CD14-positive monocyte (primary cell): ENCODE measurements around the gene ANO4. TPM values are rescaled to one million over a fixed set of nuclear protein-coding genes. Genes with fewer than 3 reads are reported as not detected.

Experiments used
- DNase-seq, 3 donors: peaks; one replicate each; pipeline ENCODE4 v3.0.0-alpha.2; 2011 to 2022
- H2AFZ ChIP-seq: 2 replicates; pipeline ENCODE4 v1.6.0; 2012; ENCODE audit warnings: mild to moderate bottlenecking, low read depth, low read length, inconsistent platforms; ENCODE audit not compliant: insufficient read depth, poor library complexity, severe bottlenecking
- H3K27ac ChIP-seq, 2 donors: 1 replicate in 1 of 2; 2 replicates in 1 of 2; pipeline ENCODE4 v1.5.1; 2012 to 2013; ENCODE audit warnings: low read length in 2 of 2, control low read depth in 1 of 2, inconsistent platforms in 1 of 2, low read depth in 1 of 2, mild to moderate bottlenecking in 1 of 2
- H3K27me3 ChIP-seq, 2 donors: one replicate each; pipeline versions ENCODE4 v1.6.0 to v1.6.1; 2011 to 2013; ENCODE audit warnings: low read length in 2 of 2; ENCODE audit not compliant: control insufficient read depth in 2 of 2, insufficient read depth in 2 of 2
- H3K36me3 ChIP-seq, 2 donors: replicated peaks in 1 of 2; 1 replicate in 1 of 2; 2 replicates in 1 of 2; pipeline versions ENCODE4 v1.5.1 to v1.6.1; 2012 to 2013; ENCODE audit warnings: low read length in 2 of 2, control low read depth in 1 of 2, inconsistent platforms in 1 of 2, mild to moderate bottlenecking in 1 of 2; ENCODE audit not compliant: insufficient read depth in 2 of 2, control insufficient read depth in 1 of 2
- H3K4me1 ChIP-seq, 2 donors: 1 replicate in 1 of 2; 2 replicates in 1 of 2; pipeline versions ENCODE4 v1.5.1 to v1.6.1; 2012 to 2013; ENCODE audit warnings: low read length in 2 of 2, control low read depth in 1 of 2, inconsistent platforms in 1 of 2, mild to moderate bottlenecking in 1 of 2, moderate library complexity in 1 of 2; ENCODE audit not compliant: insufficient read depth in 2 of 2, control insufficient read depth in 1 of 2
- H3K4me2 ChIP-seq: replicated peaks from 2 replicates; pipeline ENCODE3; 2012; ENCODE audit warnings: low read length, moderate library complexity, mild to moderate bottlenecking; ENCODE audit not compliant: poor library complexity, severe bottlenecking; ENCODE audit errors: extremely low read depth
- H3K4me3 ChIP-seq, 3 experiments: fragments of 200-600 bp in 1 of 3; sonication (generic) in 1 of 3; replicated peaks in 1 of 3; 1 replicate in 2 of 3; 2 replicates in 1 of 3; pipeline ENCODE4 v1.5.1; 2011 to 2013; ENCODE audit warnings: low read length in 3 of 3, mild to moderate bottlenecking in 3 of 3, control low read depth in 2 of 3, low read depth in 2 of 3, inconsistent platforms in 1 of 3, moderate library complexity in 1 of 3
- H3K79me2 ChIP-seq: 2 replicates; pipeline ENCODE4 v1.6.0; 2012; ENCODE audit warnings: mild to moderate bottlenecking, control low read depth, inconsistent platforms, low read length, moderate library complexity; ENCODE audit not compliant: insufficient read depth
- H3K9ac ChIP-seq: 2 replicates; pipeline ENCODE4 v1.6.0; 2017; ENCODE audit warnings: low read length, mild to moderate bottlenecking; ENCODE audit not compliant: insufficient read depth, poor library complexity, severe bottlenecking
- H3K9me3 ChIP-seq, 2 donors: replicated peaks in 1 of 2; 1 replicate in 1 of 2; 2 replicates in 1 of 2; pipeline versions ENCODE4 v1.5.1 to v1.6.1; 2012 to 2013; ENCODE audit warnings: low read length in 2 of 2, control low read depth in 1 of 2; ENCODE audit not compliant: control insufficient read depth in 1 of 2, insufficient read depth in 1 of 2
- H4K20me1 ChIP-seq: 2 replicates; pipeline ENCODE4 v1.6.0; 2012; ENCODE audit warnings: mild to moderate bottlenecking, low read length, control low read depth, moderate library complexity; ENCODE audit not compliant: insufficient read depth
- H3K27ac Mint-ChIP-seq, 7 donors: one replicate each; pipeline ENCODE4 v1.8.0; 2020; ENCODE audit warnings: mild to moderate bottlenecking in 7 of 7, mixed read lengths in 7 of 7, moderate library complexity in 6 of 7, inconsistent platforms in 2 of 7
- H3K27me3 Mint-ChIP-seq, 3 donors: one replicate each; pipeline ENCODE4 v1.8.0; 2021 to 2022; ENCODE audit warnings: low read depth in 3 of 3, mild to moderate bottlenecking in 3 of 3, mixed read lengths in 3 of 3, moderate library complexity in 3 of 3, inconsistent platforms in 1 of 3
- H3K36me3 Mint-ChIP-seq, 2 donors: one replicate each; pipeline ENCODE4 v1.8.0; 2020; ENCODE audit warnings: mixed read lengths in 2 of 2, inconsistent platforms in 1 of 2, mild to moderate bottlenecking in 1 of 2
- H3K4me1 Mint-ChIP-seq: one replicate; pipeline ENCODE4 v1.8.0; 2020; ENCODE audit warnings: mild to moderate bottlenecking, mixed read lengths
- H3K4me3 Mint-ChIP-seq, 2 donors: one replicate each; pipeline ENCODE4 v1.8.0; 2020; ENCODE audit warnings: mild to moderate bottlenecking in 2 of 2, mixed read lengths in 2 of 2, moderate library complexity in 1 of 2
- H3K9me3 Mint-ChIP-seq, 7 donors: one replicate each; pipeline ENCODE4 v1.8.0; 2020 to 2022; ENCODE audit warnings: mixed read lengths in 7 of 7, mild to moderate bottlenecking in 6 of 7, moderate library complexity in 6 of 7, inconsistent platforms in 2 of 7
- CTCF ChIP-seq: fragments of 200-600 bp; IDR thresholded peaks from one replicate; pipeline ENCODE4 v1.8.0; 2022; ENCODE audit warnings: antibody characterized with exemption, mild to moderate bottlenecking
- WGBS: methylation state at CpG from one replicate; pipeline ENCODE4 v1.1.5; 2013; ENCODE audit warnings: missing lambda C conversion rate; ENCODE audit not compliant: insufficient coverage; 5-methylcytosine and 5-hydroxymethylcytosine counted together
- intact Hi-C, 2 donors: fragments of 100-400 bp; cut with micrococcal nuclease; formaldehyde crosslinking; loops; one replicate each; pipeline versions ENCODE4 v1.15.0 to v1.15.1; 2023
- polyA plus RNA-seq, 3 donors: library from polyadenylated mRNA; depleted of rRNA in 1 of 3; unstranded in 2 of 3; stranded (reverse) in 1 of 3; fragments of 300-500 nt in 2 of 3; fragments of >200 nt in 1 of 3; fragmentation: Illumina TruSeq in 2 of 3; gene quantifications; 1 replicate in 2 of 3; 2 replicates in 1 of 3; pipeline ENCODE4 v1.2.3, GENCODE V29; 2012 to 2021

Gene ANO4
- polyA plus RNA-seq, 3 donors, result not detected

GRCh38 chr12:100980856-100981255, 186.3 kb downstream of the ANO4 start:
- Histone ChIP-seq H4K20me1 (no peaks in the 10 kb centered on the region), H3K79me2 (no peaks in the 10 kb centered on the region), H3K27ac (no peak overlapping the region), H3K4me1 (no peaks in the 10 kb centered on the region), H3K36me3 (no peaks in the 10 kb centered on the region), H3K4me2 (no peak overlapping the region), H3K27me3 (no peaks in the 10 kb centered on the region), H3K9ac (no peak overlapping the region), H3K4me3 (no peak overlapping the region), H2AFZ (no peak overlapping the region), H3K9me3 (no peaks in the 10 kb centered on the region)
- H3K27me3 Mint-ChIP-seq, result no peaks in the 10 kb centered on the region
- no peak overlapping the region for H3K4me3 Mint-ChIP-seq
- intact Hi-C loops, result no loop called here
- no peaks in the 10 kb centered on the region for H3K36me3 Mint-ChIP-seq
- DNase-seq, result no peak
- H3K9me3 Mint-ChIP-seq, result peaks cover 0 to 3% (median 0%) of the 10 kb centered on the region in 7 donors
- TF ChIP-seq CTCF, result no peak
- H3K27ac Mint-ChIP-seq, result no peak overlapping the region
- no CpG with 5 or more reads among the region's 1 CpG for WGBS
- H3K4me1 Mint-ChIP-seq, result no peaks in the 10 kb centered on the region

- no peak for TF ChIP-seq CTCF
- no peak overlapping the region for H3K9ac ChIP-seq
- no peaks in the 10 kb centered on the region for H3K9me3 ChIP-seq
- no peaks in the 10 kb centered on the region for H3K36me3 Mint-ChIP-seq
- H3K9me3 Mint-ChIP-seq, result peaks cover 0 to 3% (median 0%) of the 10 kb centered on the region in 7 donors
- no peaks in the 10 kb centered on the region for H3K79me2 ChIP-seq
- no peak overlapping the region for H3K4me3 Mint-ChIP-seq
- H3K4me2 ChIP-seq, result no peak overlapping the region
- H3K4me1 Mint-ChIP-seq, result no peaks in the 10 kb centered on the region
- H3K4me1 ChIP-seq, result no peaks in the 10 kb centered on the region
- no peak overlapping the region for H2AFZ ChIP-seq
- no peak overlapping the region for H3K4me3 ChIP-seq
- H3K36me3 ChIP-seq, result no peaks in the 10 kb centered on the region
- WGBS, result no CpG with 5 or more reads among the region's 2 CpGs
- no peaks in the 10 kb centered on the region for H4K20me1 ChIP-seq
- no peaks in the 10 kb centered on the region for H3K27me3 ChIP-seq
- no peaks in the 10 kb centered on the region for H3K27me3 Mint-ChIP-seq
- intact Hi-C loops, result no loop called here
- H3K27ac Mint-ChIP-seq, result no peak overlapping the region
- DNase-seq, result no peak
- no peak overlapping the region for H3K27ac ChIP-seq
Measured at GRCh38 chr12:100982511-100983183, 188.1 kb downstream of the ANO4 start.
